ENCODE results near the gene DDI2.
"Not testable (repeated sequence)": the region's sequence is repeated elsewhere in the genome, so short reads cannot be mapped to it uniquely, and the experiment has no call there.

DNA sequence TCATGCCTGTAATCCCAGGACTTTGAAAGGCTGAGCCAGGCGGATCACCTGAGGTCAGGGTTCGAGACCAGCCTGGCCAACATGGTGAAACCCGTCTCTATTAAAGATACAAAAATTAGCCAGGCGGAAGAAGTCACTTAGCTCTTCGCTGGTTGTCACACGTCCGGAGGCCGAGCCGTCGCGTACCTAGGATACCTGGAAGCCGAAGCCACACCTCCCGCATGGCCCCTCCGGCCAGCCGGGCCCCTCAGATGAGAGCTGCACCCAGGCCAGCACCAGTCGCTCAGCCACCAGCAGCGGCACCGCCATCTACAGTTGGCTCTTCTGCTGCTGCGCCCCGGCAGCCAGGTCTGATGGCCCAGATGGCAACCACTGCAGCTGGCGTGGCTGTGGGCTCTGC, 12.9 kb upstream of the DDI2 start:
- not testable (repeated sequence) for TF ChIP-seq CTCF (conservative IDR thresholded peaks at IDR 0.05 in 1 of 2, IDR thresholded peaks at IDR 0.05 in 1 of 2; ENCODE audit: extremely low read depth in 1 of 2, insufficient read depth in 1 of 2, low read depth in 1 of 2, low read length in 2 of 2); EZH2 (IDR thresholded peaks at IDR 0.05; ENCODE audit: borderline replicate concordance, low read length)

Measured in mammary epithelial cell (primary cell).